Panc1 (cell line): Measurements from ENCODE around the gene LMOD1. TPM values are rescaled to one million over a fixed set of nuclear protein-coding genes. Genes with fewer than 3 reads are reported as not detected.

ENCODE experiments used
- ATAC-seq: fragments of 200-7000 bp; cut with Tn5 transposase; 2 replicates; pipeline ENCODE4 v1.9.1; 2020; ENCODE audit warnings: mild to moderate bottlenecking, moderate library complexity
- BruUV-seq: library from RNA; stranded (reverse); fragments of 400-500 nt; replicated peaks from 2 replicates; lab custom pipeline; 2021; lab: Mats Ljungman, UMichigan
- CTCF ChIA-PET: fragments of 300-600 bp; sonication (Branson Sonifier 250); formaldehyde crosslinking; loops from one replicate; lab custom pipeline; 2022; ENCODE audit warnings: antibody characterized with exemption; lab: Charles Lee
- POLR2A ChIA-PET: fragments of 300-600 bp; sonication (Branson Sonifier 250); formaldehyde crosslinking; loops from one replicate; lab custom pipeline; 2022; ENCODE audit warnings: antibody characterized with exemption; lab: Charles Lee
- DNase-seq: peaks from one replicate; pipeline ENCODE4 v3.0.0-alpha.2; 2010; ENCODE audit warnings: low read depth, low spot score
- H3K27ac ChIP-seq: 2 replicates; pipeline ENCODE4 v1.5.1; 2011; ENCODE audit warnings: mild to moderate bottlenecking, low read length, inconsistent platforms
- H3K27me3 ChIP-seq: fragments of 200-500 bp; sonication (Bioruptor generic); 2 replicates; pipeline ENCODE4 v1.6.0; 2014; ENCODE audit warnings: low read length, inconsistent platforms; ENCODE audit not compliant: control insufficient read depth, insufficient read depth
- H3K36me3 ChIP-seq: fragments of 200-500 bp; sonication (Bioruptor generic); 2 replicates; pipeline ENCODE4 v1.5.1; 2014; ENCODE audit warnings: inconsistent platforms, mild to moderate bottlenecking, low read length, moderate library complexity; ENCODE audit not compliant: control insufficient read depth, insufficient read depth
- H3K4me1 ChIP-seq: 2 replicates; pipeline ENCODE4 v1.5.1; 2011; ENCODE audit warnings: inconsistent platforms, mild to moderate bottlenecking, low read length, moderate library complexity; ENCODE audit not compliant: control insufficient read depth, insufficient read depth
- H3K4me3 ChIP-seq, 2 experiments: 2 replicates each; pipeline ENCODE4 v1.5.1; 2011 to 2012; ENCODE audit warnings: low read depth in 2 of 2, low read length in 2 of 2, mild to moderate bottlenecking in 2 of 2, inconsistent platforms in 1 of 2, moderate library complexity in 1 of 2
- H3K9me3 ChIP-seq: fragments of 200-500 bp; sonication (Bioruptor generic); 2 replicates; pipeline ENCODE4 v1.5.1; 2014; ENCODE audit warnings: low read depth, mild to moderate bottlenecking, inconsistent platforms, low read length, moderate library complexity; ENCODE audit not compliant: control insufficient read depth, insufficient read depth
- CTCF ChIP-seq: fragments of 450-650 bp; IDR thresholded peaks from 2 replicates; pipeline ENCODE4 v1.5.1; 2017; ENCODE audit warnings: mild to moderate bottlenecking
- POLR2AphosphoS5 ChIP-seq: IDR thresholded peaks from 2 replicates; pipeline ENCODE4 v1.6.1; 2012; ENCODE audit warnings: mild to moderate bottlenecking, low read depth, low read length, moderate library complexity
- REST ChIP-seq, 2 experiments: IDR thresholded peaks; 2 replicates each; pipeline ENCODE4 v1.6.1; 2011 to 2012; ENCODE audit warnings: low read depth in 2 of 2, control low read depth in 1 of 2, low read length in 1 of 2, mild to moderate bottlenecking in 1 of 2, moderate library complexity in 1 of 2; ENCODE audit not compliant: insufficient read depth in 1 of 2
- SIN3A ChIP-seq: IDR thresholded peaks from 2 replicates; pipeline ENCODE4 v1.6.1; 2012; ENCODE audit warnings: low read depth, mild to moderate bottlenecking, low read length, moderate library complexity, borderline replicate concordance; ENCODE audit not compliant: insufficient read depth
- TCF7L2 ChIP-seq: IDR thresholded peaks from 2 replicates; pipeline ENCODE4 v1.6.1; 2011; ENCODE audit warnings: mild to moderate bottlenecking, low read depth, low read length, inconsistent platforms
- in situ Hi-C: cut with HindIII; loops from 2 replicates; pipeline ENCODE4 v1.10.0; 2016; ENCODE audit warnings: low sequenced_read_pairs, low pct_unique_long_range_greater_than_20kb
- intact Hi-C: fragments of 100-400 bp; cut with micrococcal nuclease; formaldehyde crosslinking; loops from one replicate; pipeline ENCODE4 v1.10.0; 2022; ENCODE audit not compliant: unreplicated experiment
- total RNA-seq: library from RNA; stranded (reverse); gene quantifications from one replicate; pipeline ENCODE4 v1.2.1, GENCODE V29; 2021; ENCODE audit not compliant: unreplicated experiment

The LMOD1 gene
- total RNA-seq, 1 experiment from 2014 or later, result 0.13 TPM

GRCh38 chr1:201905234-201905890 is 41.0 kb downstream of the LMOD1 start:
- ATAC-seq (no peak), DNase-seq (no peak)
- Histone ChIP-seq H3K27ac (no peak overlapping the region), H3K36me3 (no peaks in the 10 kb centered on the region), H3K4me3 (no peak overlapping the region), H3K4me1 (no peaks in the 10 kb centered on the region), H3K27me3 (no peaks in the 10 kb centered on the region), H3K9me3 (no peaks in the 10 kb centered on the region)
- TF ChIP-seq TCF7L2 (no peak), CTCF (no peak), POLR2AphosphoS5 (no peak), REST (IDR thresholded peaks at IDR 0.05; ENCODE audit: insufficient read depth in 1 of 2, low read depth in 2 of 2, low read length in 1 of 2) (no peak), SIN3A (no peak)
- ChIA-PET POLR2A (no interaction called here), CTCF (interaction anchor here (0.6 to 0.9 kb wide), 3 partner anchors 12 to 94 kb away, joined by 3 to 5 read pairs (median 3); no protein-coding TSS in a partner anchor)
- intact Hi-C loops, result no loop called here
- BruUV-seq, result no TSS peak
- in situ Hi-C loops, result no loop called here

- DNase-seq (no peak), ATAC-seq (no peak)
- BruUV-seq, result no TSS peak
- Histone ChIP-seq H3K4me1 (no peaks in the 10 kb centered on the region), H3K36me3 (no peaks in the 10 kb centered on the region), H3K9me3 (no peaks in the 10 kb centered on the region), H3K27ac (no peak overlapping the region), H3K27me3 (no peaks in the 10 kb centered on the region), H3K4me3 (no peak overlapping the region)
- intact Hi-C loops, result no loop called here
- ChIA-PET CTCF (no interaction called here), POLR2A (no interaction called here)
- in situ Hi-C loops, result no loop called here
- TF ChIP-seq TCF7L2, result no peak
- TF ChIP-seq POLR2AphosphoS5, result no peak
- TF ChIP-seq REST (IDR thresholded peaks at IDR 0.05; ENCODE audit: insufficient read depth in 1 of 2, low read depth in 2 of 2, low read length in 1 of 2), result no peak
- no peak for TF ChIP-seq SIN3A
- TF ChIP-seq CTCF, result no peak
Measured at GRCh38 chr1:201904579-201904978, 41.8 kb downstream of the LMOD1 start.
